Peyer's patch (tissue), 4 donors: Measurements from ENCODE around the gene CMKLR1. TPM values are rescaled to one million over a fixed set of nuclear protein-coding genes. Genes with fewer than 3 reads are reported as not detected.

Experiments
- DNase-seq, 3 donors: peaks; one replicate each; pipeline ENCODE4 v3.0.0-alpha.2; 2017 to 2019
- H3K27ac ChIP-seq, 4 donors: fragments of 200-600 bp; sonication (generic); one replicate each; pipeline ENCODE4 v1.5.1; 2016 to 2019
- H3K27me3 ChIP-seq, 2 donors: fragments of 200-600 bp; sonication (generic); one replicate each; pipeline ENCODE4 v1.5.1; 2019
- H3K36me3 ChIP-seq, 3 donors: fragments of 200-600 bp; sonication (generic); one replicate each; pipeline ENCODE4 v1.5.1; 2016 to 2019
- H3K4me1 ChIP-seq, 4 donors: fragments of 200-600 bp; sonication (generic); one replicate each; pipeline ENCODE4 v1.5.1; 2016 to 2019
- H3K4me3 ChIP-seq, 4 donors: fragments of 200-600 bp; sonication (generic); 1 replicate in 3 of 4; 2 replicates in 1 of 4; pipeline ENCODE4 v1.5.1; 2016 to 2019; ENCODE audit warnings: mild to moderate bottlenecking in 1 of 4
- H3K9me3 ChIP-seq, 4 donors: fragments of 200-600 bp; sonication (generic); one replicate each; pipeline ENCODE4 v1.5.1; 2016 to 2019; ENCODE audit warnings: mild to moderate bottlenecking in 1 of 4
- POLR2A ChIP-seq, 2 donors: fragments of 450-650 bp; IDR thresholded peaks; one replicate each; pipeline ENCODE4 v1.5.1; 2017; ENCODE audit warnings: antibody characterized with exemption in 2 of 2, mild to moderate bottlenecking in 2 of 2, moderate library complexity in 2 of 2
- total RNA-seq, 4 donors: library from RNA; depleted of rRNA; stranded (reverse); fragments of >200 nt; gene quantifications; one replicate each; pipeline ENCODE4 v1.1.0, GENCODE V29; 2016
- TF ChIP-seq, protein P1 (sequence below), 6 experiments: fragments of 450-650 bp in 4 of 6; fragments of 200-600 bp in 2 of 6; sonication (generic) in 1 of 6; IDR thresholded peaks; one replicate each; pipeline ENCODE4 v1.5.1; 2017 to 2019; ENCODE audit warnings: antibody characterized with exemption in 6 of 6, mild to moderate bottlenecking in 3 of 6, moderate library complexity in 1 of 6

The CMKLR1 gene, protein sequence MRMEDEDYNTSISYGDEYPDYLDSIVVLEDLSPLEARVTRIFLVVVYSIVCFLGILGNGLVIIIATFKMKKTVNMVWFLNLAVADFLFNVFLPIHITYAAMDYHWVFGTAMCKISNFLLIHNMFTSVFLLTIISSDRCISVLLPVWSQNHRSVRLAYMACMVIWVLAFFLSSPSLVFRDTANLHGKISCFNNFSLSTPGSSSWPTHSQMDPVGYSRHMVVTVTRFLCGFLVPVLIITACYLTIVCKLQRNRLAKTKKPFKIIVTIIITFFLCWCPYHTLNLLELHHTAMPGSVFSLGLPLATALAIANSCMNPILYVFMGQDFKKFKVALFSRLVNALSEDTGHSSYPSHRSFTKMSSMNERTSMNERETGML
- total RNA-seq = 10 to 100 TPM in 1 of 4 donors, 1 to 10 TPM in 3; 1.1 to 18.2 (median 4.1) TPM

DNA sequence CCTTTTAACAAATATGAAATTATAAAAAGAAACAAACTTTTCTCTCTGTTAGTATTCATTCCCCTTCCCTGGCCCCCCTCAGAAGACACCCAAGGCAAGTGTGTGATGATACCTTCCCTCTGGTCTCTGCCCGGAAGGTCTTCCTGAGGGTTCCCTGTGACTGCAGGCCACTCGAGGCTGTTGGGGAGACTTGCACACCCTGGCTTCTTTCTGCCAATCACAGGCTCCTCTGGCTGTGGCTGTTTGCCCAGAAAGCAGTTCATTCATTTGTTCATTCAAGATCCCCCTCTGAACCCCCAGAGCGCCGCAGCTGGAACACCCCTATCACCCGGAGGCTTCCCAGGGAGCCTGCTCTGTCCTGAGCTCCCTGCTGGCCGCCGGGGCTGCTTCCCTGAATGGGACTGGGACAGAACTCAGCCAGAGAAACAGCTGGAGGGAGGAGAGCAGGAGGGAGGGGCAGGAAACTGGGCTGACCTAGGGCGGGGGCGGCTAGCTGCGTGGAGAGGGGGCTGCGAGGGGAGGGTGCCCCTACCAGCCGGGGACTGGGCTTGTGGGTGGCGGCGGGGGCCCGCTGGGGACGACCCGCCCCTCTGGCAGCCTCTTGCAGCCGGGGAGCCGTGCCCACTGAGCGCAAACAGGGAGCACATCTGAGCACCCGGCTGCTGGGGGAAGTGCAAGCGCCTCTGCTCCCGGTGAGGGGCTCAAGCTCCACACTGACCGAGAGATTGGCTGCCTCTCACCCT is at the start of gene CMKLR1:
Gene CMKLR1, minus strand, starts transcription at position 397 of the 743 bp plus-strand sequence. CDS start 45,720 bp downstream, outside the sequence.
- peak in 1 of 3 donors; percentile 49 for DNase-seq
- H3K4me3 ChIP-seq = peak within 1 kb of the TSS in 3 of 4 donors; percentile 5 to 40 (median 13)
- H3K36me3 ChIP-seq = no peaks in the 10 kb centered on the region
- no peaks in the 10 kb centered on the region for H3K4me1 ChIP-seq
- TF ChIP-seq, protein P1, sequence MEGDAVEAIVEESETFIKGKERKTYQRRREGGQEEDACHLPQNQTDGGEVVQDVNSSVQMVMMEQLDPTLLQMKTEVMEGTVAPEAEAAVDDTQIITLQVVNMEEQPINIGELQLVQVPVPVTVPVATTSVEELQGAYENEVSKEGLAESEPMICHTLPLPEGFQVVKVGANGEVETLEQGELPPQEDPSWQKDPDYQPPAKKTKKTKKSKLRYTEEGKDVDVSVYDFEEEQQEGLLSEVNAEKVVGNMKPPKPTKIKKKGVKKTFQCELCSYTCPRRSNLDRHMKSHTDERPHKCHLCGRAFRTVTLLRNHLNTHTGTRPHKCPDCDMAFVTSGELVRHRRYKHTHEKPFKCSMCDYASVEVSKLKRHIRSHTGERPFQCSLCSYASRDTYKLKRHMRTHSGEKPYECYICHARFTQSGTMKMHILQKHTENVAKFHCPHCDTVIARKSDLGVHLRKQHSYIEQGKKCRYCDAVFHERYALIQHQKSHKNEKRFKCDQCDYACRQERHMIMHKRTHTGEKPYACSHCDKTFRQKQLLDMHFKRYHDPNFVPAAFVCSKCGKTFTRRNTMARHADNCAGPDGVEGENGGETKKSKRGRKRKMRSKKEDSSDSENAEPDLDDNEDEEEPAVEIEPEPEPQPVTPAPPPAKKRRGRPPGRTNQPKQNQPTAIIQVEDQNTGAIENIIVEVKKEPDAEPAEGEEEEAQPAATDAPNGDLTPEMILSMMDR (IDR thresholded peaks at IDR 0.05) = no peak
- H3K27me3 ChIP-seq = no peaks in the 10 kb centered on the region
- peak within 1 kb of the TSS in 2 of 4 donors; percentile 39 to 59 for H3K27ac ChIP-seq
- H3K9me3 ChIP-seq = no peaks in the 10 kb centered on the region

DNA sequence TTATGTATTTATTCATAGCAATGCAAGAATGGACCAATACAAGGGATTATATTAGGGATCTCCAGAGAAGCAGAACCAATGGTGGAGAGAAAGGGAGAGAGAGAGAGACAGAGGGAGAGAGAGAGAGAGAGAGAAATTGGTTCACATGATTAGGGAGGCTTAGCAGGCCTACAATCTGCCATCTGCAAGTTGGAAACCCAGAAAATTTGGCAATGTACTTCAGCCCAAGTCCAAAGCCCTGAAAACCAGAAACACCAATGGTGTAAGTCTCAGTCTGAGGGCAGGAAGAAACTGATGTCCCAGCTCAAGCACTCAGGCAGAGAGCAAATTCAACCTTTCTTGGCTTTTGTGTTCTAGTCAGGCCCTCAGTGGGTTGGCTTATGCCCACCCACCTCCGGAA is 48.7 kb upstream of the CMKLR1 start:
- no peaks in the 10 kb centered on the region for H3K27me3 ChIP-seq
- no peaks in the 10 kb centered on the region for H3K36me3 ChIP-seq
- DNase-seq = no peak
- H3K4me1 ChIP-seq = no peaks in the 10 kb centered on the region
- H3K4me3 ChIP-seq = no peak overlapping the region
- no peaks in the 10 kb centered on the region for H3K9me3 ChIP-seq
- TF ChIP-seq, protein P1 (IDR thresholded peaks at IDR 0.05) = no peak
- no peak for TF ChIP-seq POLR2A (IDR thresholded peaks at IDR 0.05)
- H3K27ac ChIP-seq = no peak overlapping the region

DNA sequence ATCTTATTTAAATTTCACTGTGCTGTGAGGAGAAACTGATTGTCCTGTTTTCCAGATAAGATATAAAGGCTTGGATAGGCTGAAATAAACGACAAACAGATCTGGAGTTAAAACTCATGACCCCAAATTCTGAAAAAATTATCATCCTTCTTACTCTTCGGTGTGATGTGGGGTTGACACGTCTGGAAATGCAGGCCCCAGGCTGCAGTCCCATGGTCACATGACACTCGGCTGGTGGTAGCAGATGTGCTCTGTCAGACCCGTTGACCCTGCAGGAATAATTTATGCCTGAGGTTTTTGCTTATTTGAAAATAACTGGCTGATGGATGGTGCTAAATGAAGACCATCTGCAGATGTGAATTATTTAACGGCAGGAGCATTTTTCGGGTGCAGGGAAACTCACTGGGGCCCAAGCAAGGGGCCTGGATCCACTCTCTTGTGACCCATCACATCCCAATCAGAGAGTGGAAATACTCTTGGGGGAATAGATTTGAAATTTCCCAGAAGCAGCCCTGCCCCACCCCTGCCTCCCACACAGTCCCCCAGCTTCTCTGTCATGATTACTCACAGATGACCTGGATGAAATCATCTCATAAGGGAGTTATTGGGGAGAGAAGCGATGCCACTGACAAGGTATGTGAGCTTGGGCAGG is 47.7 kb upstream of the CMKLR1 start:
- TF ChIP-seq, protein P1 (IDR thresholded peaks at IDR 0.05) = no peak
- TF ChIP-seq POLR2A (IDR thresholded peaks at IDR 0.05) = no peak
- H3K36me3 ChIP-seq = no peaks in the 10 kb centered on the region
- no peak overlapping the region for H3K4me3 ChIP-seq
- H3K27ac ChIP-seq = no peak overlapping the region
- no peaks in the 10 kb centered on the region for H3K4me1 ChIP-seq
- no peaks in the 10 kb centered on the region for H3K9me3 ChIP-seq
- no peak for DNase-seq
- no peaks in the 10 kb centered on the region for H3K27me3 ChIP-seq

DNA sequence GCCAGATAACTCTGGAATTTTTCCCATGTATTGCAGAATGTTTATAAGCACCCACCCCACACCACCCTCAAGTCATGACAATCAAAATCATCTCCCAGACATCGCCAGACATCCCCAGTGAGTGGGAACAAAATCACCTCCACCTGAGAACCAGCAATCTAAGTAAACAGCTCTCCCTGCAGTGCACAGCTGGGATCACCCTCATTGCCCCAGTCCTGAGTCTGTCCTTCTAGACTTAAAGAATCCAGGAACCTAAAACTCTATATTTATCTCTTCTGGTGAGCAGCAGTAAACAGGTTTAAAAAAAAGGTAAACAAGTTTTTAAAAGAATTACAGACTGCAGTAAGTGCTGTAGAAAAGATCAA is 43.3 kb upstream of the CMKLR1 start:
- no peaks in the 10 kb centered on the region for H3K36me3 ChIP-seq
- TF ChIP-seq POLR2A (IDR thresholded peaks at IDR 0.05) = no peak
- TF ChIP-seq, protein P1 (IDR thresholded peaks at IDR 0.05) = no peak
- DNase-seq = no peak

DNA sequence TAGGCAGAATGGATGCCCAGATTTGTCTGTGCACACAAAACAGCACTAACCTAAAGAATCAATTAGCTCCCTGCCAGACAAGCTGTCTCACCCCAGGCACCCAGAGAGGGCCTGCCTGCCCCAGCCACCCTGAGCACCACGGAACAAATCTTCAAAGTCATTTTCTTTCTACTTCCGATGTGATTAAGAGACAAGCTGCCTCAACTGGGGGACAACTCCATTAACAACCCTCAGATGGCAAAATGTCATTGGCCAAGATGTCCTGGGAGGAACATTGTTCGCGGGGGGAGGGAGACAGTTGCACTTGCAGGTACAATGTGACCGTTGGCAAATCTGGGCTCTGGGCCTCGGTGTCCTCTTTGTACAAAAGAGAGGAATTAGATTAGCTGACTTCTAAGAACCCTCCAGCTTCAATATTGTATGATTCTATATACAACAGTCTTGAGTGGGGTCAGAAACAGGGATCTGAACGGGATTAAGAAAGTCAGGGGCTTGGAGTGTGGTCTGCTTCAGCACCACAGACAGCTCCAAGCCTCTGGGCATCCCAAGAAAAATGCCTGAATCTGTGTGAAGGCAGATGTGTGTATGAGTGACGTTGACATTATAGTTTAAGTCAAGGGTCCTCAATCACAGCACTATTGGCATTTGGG is 42.8 kb upstream of the CMKLR1 start:
- TF ChIP-seq, protein P1 (IDR thresholded peaks at IDR 0.05) = no peak
- no peak for TF ChIP-seq POLR2A (IDR thresholded peaks at IDR 0.05)
- Histone ChIP-seq H3K36me3 (no peaks in the 10 kb centered on the region), H3K4me3 (no peak overlapping the region), H3K27me3 (no peaks in the 10 kb centered on the region), H3K9me3 (no peaks in the 10 kb centered on the region), H3K27ac (no peak overlapping the region), H3K4me1 (no peaks in the 10 kb centered on the region)
- DNase-seq = no peak

More for the DNA sequence above, 43.3 kb upstream of the CMKLR1 start:
- no peaks in the 10 kb centered on the region for H3K27me3 ChIP-seq
- no peak overlapping the region for H3K27ac ChIP-seq
- H3K4me3 ChIP-seq = no peak overlapping the region
- H3K9me3 ChIP-seq = no peaks in the 10 kb centered on the region
- no peaks in the 10 kb centered on the region for H3K4me1 ChIP-seq
